ENCODE data around the gene RETN.

RETN gene, protein sequence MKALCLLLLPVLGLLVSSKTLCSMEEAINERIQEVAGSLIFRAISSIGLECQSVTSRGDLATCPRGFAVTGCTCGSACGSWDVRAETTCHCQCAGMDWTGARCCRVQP

DNA sequence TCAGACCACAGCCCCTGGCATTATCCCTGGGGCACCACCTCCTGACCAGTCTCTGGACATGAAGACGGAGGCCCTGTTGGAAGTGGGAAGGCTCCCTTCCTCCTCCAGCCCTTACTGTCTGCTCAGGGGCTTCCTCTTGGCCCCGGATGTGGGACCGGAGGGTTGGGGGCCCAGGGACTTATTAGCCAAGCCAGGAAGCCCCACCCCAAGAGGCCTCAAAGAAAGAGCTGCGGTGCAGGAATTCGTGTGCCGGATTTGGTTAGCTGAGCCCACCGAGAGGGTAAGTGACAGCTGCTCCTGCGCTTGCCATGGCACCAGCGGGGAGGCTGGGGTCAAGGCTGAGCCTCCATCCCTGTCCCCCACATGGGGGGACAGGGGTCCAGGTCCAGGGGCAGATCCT is at the start of gene RETN:
Gene RETN (plus strand): TSS at position 208 of the 400 bp plus-strand sequence. CDS start 278 bp downstream, outside the sequence.
- no peak for ATAC-seq

GRCh38 chr19:7619671-7620441 is 49.0 kb upstream of the RETN start:
- no peak for ATAC-seq

- ATAC-seq, result no peak
Observed at GRCh38 chr19:7620442-7621412, 48.1 kb upstream of the RETN start.

DNA sequence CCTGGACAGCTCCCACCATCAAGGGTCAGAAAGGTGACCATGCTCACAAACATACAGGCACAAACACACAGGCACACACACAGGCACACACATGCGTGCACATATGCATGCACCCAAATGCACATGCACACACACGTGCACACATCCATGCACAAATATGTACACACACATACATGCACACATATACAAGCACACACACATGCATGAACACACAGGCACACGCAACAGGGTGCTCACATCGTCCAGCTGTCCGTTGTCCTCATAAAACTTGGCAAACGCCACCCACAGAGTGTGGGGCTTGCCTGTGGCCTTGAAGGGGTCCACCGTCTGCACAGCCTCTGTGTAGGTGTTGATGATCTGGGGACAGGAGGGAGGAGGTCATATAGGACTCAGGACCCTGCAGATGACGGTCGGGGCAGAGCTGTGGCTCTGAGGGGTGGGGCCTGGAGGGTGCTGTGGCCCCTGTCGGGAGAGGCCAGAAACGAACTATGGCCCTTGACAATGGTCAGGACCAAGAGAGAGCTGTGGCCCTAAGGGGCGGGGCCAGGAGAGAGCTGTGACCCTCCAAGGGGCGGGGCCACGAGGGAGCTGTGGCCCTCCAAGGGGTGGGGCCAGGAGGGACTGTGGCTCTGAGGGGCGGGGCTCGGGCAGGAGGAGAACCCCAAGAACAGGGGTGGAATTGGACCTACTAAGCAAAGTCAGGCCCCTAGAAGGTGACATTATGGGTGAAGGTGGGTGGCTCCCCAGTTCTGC is 45.7 kb upstream of the RETN start:
- no peak for ATAC-seq

DNA sequence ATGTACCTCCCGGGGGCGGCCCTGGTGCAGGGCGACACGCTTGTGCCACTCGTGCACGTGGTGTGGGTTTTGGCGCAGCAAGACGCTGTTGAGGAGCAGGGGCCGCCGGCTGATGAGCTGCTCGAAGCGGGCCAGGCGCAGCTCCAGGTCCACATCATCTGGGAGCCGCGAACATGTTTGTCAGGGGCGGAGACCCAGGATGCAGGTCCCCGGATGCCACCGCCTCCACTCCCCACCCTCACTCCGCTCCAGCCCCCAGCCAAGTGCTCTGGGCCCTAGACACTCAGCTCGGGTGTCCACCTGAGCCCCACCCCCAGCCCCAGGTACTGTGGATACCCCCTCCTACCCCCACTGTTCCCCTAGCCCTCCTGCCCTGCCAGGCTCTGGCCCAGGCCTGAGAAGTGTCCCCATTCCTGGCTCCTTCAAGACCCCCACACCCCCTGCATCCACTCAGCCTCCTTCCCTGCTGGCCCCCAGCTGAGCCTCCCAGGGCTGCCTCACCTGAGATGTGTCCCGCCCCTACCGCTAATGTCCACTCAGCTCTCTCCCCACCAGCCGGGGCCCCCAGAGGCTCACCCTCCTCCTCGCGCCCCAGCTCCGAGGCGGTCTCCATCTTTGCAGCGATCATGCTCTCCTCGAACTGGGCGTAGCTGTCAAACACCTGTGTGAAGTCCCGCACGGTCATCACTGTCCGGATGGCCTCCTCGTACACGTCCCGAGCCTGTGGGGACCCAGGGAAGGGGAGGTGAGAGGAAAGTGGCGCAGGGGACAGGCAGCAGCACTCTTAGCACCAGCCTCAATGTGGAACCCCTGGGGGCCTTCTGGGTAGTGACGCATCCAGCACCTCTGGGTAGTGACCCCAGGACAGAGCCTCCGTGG is 44.9 kb upstream of the RETN start:
- ATAC-seq, result peak in 1 of 2 donors; percentile 17

- no peak for ATAC-seq
Observed at GRCh38 chr19:7624810-7625209, 44.0 kb upstream of the RETN start.

DNA sequence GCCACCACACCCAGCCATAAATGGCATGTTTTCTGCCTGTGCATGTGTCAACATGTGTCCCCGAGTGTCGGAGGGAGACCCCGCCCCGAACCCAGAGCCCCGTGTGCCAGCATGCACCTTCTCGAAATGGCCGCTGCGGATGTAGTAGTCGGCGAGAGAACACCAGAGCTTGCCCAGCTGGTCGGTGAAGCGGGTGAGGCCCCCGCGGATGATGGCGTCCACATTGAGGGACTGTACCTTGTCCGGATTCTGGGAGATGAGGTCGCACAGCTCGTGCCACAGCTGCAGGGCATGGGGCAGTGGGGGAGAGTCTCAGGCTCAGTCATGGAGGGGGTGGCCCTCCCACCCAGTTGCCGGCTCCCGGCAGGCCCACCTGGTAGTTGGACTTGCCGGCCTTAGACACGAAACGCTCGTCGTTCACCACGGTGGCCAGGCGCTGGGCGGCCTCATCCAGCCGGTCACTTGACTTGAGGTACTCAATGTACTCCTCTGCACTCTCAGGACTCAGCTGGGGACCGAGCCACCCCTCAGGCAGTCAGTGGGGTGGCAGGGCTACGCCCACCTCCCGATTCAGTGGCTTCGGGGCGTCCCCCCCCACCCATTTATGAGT is 43.0 kb upstream of the RETN start:
- ATAC-seq, result no peak

DNA sequence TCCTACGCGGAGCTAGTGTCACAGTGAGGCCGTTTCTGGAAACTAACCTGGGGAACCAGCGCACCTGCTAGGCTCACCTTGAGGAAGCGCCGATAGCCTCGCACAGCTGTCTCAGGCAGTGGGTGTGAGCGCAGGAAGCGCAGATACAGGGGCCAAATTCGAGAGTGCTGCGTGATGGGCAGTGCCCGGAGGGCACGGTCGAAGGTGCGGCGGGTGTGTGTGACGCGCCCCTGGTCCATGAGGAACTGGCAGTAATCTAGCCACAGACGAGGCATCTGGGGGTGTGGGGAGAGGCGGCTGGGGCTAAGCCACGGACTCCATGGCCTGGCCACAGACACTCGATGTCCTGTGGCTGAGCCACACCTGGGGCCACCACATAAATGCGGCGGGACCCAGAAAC is 41.7 kb upstream of the RETN start:
- ATAC-seq, result no peak

- ATAC-seq, result no peak
Observed at GRCh38 chr19:7628589-7629311, 40.1 kb upstream of the RETN start.

DNA sequence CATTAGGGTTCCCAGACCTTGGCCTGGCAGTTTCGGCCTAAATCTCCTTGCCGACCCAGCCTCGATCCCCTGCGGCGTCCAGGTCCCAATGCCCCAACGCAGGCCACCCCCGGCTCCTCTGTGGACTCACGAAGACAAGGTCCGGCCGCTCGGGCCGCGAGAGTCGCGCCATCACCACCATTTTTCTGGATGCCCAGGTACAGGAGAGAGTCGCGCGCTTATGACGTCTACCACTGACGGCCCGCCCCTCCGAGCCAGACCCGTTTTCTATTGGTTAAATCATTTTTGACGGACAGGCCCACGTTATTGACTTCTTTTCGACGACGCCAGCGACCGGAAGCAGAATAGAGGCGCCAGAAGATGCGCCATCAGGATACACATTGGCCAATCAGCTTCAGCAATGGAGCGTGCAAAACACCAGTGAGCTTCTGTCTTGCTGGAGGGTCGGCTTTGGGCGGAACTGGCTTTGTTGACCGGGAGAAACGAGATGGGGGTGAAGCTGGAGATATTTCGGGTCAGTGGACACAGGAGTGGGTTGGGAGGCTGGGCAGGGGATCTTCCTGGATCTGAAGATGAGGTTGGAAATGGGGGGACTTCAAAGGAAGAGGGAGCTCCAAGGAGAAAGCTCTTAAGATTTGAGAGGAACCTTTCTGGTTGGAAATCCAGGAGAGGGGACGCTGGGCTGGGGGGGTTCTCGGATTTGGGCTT is 39.3 kb upstream of the RETN start, which contains the start of the genes PET100 and XAB2:
Gene PET100 (plus strand): TSS at position 447 of the 708 bp plus-strand sequence. CDS start 41 bp downstream, at position 488.
Gene XAB2 (minus strand): TSS at position 199 of the 708 bp plus-strand sequence. CDS start 18 bp downstream, at position 181.
- peak; percentile 99 to 100 for ATAC-seq

- ATAC-seq, result no peak
Observed at GRCh38 chr19:7631577-7631976, 37.3 kb upstream of the RETN start.

DNA sequence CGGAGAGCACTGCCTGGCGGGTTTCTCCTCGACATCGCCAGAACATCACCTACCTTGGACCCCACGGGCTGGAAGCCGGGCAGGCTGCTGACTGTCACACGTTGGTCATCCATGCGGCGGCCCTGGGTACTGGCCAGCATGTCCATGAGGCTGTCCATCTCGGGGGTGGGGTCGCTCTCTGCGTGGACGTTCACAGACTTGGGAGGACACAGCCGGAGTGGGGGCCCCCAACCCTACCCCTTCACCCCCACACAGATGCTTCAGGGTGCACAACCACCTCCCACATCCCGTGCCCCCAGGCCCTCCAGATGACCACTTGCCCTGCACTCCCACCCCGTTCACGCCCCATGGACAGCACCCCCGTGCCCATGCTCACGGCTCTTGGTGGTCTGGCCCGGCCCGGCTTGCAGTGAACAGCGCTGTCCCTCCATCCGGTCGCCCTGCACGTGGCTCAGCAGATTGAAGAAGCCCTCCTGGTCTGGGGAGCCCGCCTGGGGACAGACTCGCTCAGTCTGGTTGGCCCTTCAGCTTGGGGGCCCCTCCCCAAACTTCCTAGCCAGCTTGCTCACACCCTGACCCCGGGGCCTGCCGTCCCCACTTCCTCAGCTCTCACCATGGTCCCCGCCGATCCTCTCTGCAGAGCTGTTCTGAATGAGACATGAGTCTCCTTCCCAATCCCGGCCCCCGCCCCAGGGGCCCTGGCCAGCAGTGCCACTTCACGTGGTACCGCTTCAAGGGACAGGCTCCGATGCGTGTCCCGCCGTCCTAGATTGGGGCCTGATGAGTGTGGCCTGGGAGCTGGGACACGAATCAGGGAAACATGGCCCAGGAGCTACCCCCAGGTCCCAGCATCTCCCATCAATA is 36.3 kb upstream of the RETN start:
- no peak for ATAC-seq

GRCh38 chr19:7633698-7634097 is 35.2 kb upstream of the RETN start, which contains the start of gene PCP2:
Gene PCP2, minus strand, starts transcription at chr19:7633719. Its CDS starts 262 bp downstream, at chr19:7633457.
- ATAC-seq, result no peak

DNA sequence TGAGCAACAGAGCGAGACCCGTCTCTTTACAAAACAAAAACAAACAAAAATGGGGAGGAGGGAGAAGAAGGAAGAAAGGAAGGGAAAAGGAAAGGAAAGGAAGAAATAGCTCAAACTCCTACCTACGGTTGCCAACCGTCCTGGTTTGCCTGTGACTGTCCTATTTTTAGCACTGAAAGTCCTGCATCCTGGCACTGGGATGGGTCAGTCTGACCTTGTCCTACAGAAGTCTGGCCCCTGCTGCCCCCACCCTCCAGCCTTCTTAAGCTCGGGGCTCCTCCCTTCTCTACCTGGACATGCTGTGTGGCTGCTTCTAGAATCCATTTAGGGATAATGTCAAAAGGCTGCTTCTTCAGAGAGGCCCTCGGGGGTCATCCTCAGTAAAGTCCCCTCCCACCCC is 33.2 kb upstream of the RETN start:
- ATAC-seq, result no peak

- ATAC-seq, result no peak
Observed at GRCh38 chr19:7636317-7636690, 32.5 kb upstream of the RETN start.

DNA sequence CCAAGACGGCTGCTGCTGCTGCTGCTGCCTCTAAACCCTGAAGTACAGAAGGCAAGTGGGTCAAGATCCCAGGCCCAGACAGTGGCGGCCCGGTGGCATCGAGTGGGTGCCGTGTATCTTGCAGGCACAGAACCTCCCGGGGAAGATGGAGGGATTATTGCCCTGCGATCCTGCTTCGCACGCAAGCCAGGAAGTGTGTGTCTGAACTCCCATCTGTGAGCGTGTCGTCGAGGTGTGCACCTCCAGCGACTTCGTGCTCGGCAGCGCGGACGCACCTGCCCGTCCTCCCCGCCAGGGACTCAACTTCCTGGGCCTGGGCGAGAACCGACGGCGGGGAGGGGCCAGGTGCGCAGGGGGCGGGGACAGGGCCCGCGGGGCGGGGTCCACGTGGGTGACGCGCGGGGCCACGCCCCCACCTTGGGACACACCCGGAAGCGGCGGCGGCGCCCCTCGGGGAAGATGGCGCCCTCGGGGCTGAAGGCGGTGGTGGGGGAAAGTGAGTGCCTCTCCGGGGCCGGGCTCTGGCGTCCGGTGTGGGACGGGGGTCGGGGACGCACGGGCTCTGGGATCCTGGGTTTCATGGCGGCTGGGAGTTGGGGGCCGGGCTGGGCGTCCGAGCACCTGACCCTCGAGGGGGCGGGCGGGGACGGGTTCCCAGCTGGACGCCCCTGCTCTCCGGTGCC is 32.0 kb upstream of the RETN start, which contains the start of gene STXBP2:
Gene STXBP2 (plus strand): TSS at position 420 of the 683 bp plus-strand sequence. CDS start 40 bp downstream, at position 460.
- ATAC-seq, result peak; percentile 94 to 95

All from activated CD4-positive, CD25-positive, alpha-beta regulatory T cell treated with anti-CD3 and anti-CD28 coated beads, Interleukin-2, amount 50 U/mL, for 24 hours (primary cell).